T-helper 2 cell (primary cell): ENCODE measurements around the gene EBP.
A peak's percentile ranks its signal among the peaks of the same experiment; 100 is the strongest.
"Not testable (repeated sequence)": the region's sequence is repeated elsewhere in the genome, so short reads cannot be mapped to it uniquely, and the experiment has no call there.

Source experiments
- DNase-seq, 5 experiments: peaks; one replicate each; pipeline versions ENCODE4 v3.0.0 to v3.0.0-alpha.2; 2012 to 2022

The EBP gene

DNA sequence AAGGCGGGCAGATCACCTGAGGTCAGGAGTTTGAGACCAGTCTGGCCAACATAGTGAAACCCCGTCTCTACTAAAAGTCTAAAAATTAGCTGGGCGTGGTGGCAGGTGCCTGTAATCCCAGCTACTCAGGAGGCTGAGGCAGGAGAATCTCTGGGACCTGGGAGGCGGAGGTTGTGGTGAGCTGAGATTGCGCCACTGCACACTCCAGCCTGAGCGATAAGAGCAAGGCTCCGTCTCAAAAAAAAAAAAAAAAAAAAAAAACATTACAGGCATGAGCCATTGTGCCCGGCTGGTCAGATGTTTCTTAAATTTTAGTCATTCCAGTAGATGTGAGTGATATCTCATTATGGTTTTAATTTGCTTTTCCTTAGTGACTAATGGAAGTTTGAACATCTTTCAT is 4.2 kb downstream of the EBP start:
- DNase-seq = not testable (repeated sequence)

- no peak for DNase-seq
These were observed 9.1 kb downstream of the EBP start for GRCh38 chrX:48530736-48531135.

GRCh38 chrX:48531358-48531959 is 9.9 kb downstream of the EBP start:
- peak in 1 of 5 experiments; percentile 57 for DNase-seq

DNA sequence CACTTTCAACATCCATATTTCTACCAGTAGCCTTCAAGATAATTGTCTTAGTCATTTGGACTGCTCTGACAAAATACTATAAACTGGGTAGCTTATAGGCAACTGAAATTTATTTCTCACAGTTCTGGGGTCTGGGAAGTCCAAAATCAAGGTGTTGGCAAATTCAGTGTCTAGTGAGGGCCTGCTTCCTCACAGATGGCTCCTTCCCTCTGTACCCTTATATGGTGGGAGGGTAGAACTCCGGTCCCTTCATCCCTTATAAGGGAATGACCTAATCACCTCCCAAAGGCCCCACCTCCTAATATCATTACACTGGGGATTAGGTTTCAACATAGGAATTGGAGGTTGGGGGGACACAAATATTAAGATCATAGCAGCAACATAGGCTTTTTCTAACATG is 10.6 kb downstream of the EBP start:
- DNase-seq = no peak

DNA sequence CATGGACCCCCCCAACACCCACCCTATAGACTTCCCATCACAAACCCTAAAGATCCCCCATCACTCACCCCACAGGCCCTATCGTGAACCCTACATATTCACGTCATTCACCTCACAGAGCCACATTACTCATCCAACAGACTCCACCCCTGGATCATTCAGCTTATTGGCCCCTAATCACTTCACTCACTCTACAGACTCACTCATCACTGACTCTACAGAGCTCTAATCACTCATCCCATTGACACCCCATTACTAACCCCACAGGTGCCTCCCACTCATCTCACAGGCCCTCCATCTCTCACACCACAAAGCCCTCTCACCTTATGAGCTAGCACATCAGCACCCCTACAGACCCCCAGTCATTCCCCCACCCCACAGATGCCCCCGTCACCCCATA is 11.6 kb downstream of the EBP start:
- DNase-seq = no peak

GRCh38 chrX:48538641-48539344 is 17.2 kb downstream of the EBP start:
- no peak for DNase-seq

- peak; percentile 90 to 98 (median 97) for DNase-seq
These were observed 17.9 kb downstream of the EBP start, which contains the start of gene TBC1D25 for GRCh38 chrX:48539345-48540027. TBC1D25 (plus strand) TSS chrX:48539714; CDS start chrX:48539798, 84 bp downstream.

- peak in 3 of 5 experiments; percentile 14 to 41 (median 23) for DNase-seq
These were observed 18.4 kb downstream of the EBP start for GRCh38 chrX:48540028-48540375.

DNA sequence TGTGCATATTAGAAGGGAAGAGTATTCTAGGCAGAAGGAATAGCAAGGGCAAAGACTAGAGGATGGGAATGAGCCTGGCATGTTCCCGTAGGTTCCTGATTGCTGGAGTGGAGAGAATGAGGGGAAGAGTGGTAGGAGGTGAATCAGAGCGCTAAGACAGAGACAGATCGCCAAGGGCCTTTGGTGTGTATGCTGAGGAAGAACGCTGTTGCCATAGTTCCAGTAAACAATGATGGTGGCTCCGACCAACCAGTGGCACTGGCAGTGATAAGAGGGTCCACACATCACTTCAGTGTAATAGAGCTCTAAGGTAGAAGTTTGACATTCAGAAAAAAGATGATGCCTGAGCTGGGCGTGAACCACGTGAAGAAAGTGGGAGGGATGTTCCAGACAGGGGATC is 18.9 kb downstream of the EBP start:
- no peak for DNase-seq

DNA sequence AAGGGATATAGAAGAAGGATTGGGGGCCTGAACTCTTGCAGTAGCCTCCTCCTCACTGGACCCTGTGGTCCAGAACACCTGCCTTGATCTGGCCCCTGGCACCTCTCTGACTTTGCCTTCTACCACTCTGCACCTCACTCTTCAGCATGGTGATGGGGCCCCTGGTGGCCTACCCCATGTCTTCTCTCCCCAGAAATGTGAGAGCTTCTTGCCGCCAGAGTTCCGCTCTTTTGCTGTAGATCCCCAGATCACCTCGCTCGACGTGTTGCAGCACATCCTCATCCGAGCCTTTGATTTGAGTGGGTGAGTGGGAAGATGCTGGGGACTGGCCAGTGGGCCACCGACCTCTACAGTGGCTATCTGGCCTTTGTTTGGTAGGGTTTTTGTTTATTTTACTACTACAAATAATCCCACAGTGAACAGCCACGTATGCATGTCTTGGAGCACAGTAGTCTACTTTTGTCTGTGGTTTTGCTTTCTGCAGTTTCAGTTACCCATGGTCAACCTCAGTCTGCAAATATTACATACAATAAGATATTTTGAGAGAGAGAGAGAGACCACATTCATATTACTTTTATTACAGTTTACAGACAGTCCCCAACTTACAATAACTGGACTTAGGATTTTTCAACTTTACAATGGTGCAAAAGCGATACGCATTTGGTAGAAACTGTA is 19.7 kb downstream of the EBP start:
- DNase-seq = peak in 1 of 5 experiments; percentile 49

GRCh38 chrX:48548871-48549270 is 27.3 kb downstream of the EBP start:
- no peak for DNase-seq

GRCh38 chrX:48555731-48556325 is 34.2 kb downstream of the EBP start:
- not testable (repeated sequence) for DNase-seq

- no peak for DNase-seq
These were observed 36.7 kb downstream of the EBP start for GRCh38 chrX:48558271-48558670.

GRCh38 chrX:48559636-48560035 is 38.0 kb downstream of the EBP start:
- no peak for DNase-seq

DNA sequence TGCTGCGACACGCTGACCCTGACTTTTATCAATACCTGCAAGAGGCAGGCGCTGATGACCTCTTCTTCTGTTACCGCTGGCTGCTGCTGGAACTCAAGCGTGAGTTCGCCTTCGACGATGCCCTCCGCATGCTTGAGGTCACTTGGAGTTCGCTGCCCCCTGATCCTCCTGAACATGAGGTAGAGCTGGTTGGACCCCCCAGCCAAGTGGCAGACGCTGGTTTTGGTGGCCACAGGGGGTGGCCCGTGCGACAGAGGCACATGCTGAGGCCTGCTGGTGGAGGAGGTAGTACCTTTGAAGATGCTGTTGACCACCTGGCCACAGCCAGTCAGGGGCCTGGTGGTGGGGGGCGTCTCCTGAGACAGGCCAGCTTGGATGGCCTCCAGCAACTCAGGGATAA is 38.4 kb downstream of the EBP start:
- DNase-seq = no peak

GRCh38 chrX:48560681-48561080 is 39.1 kb downstream of the EBP start:
- DNase-seq = no peak

DNA sequence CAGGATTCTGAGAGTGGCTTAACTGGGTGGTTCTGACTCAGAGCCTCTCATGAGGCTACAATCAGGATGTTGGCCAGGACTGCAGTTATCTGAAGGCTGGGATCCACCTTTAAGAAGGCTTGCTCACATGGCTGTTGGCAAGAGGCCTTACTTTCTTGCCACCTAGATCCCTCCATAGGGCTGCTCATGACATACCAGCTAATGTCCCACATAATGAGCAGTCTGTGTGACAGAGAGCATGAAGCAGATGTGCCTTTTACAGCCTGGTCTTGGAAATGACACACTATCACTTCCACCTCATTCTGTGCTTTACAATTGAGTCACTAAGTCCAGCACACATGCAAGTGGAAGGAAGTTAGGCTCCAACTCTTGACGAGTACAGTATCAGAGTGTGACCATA is 48.4 kb downstream of the EBP start:
- DNase-seq = peak in 1 of 5 experiments; percentile 87

- DNase-seq = peak in 1 of 5 experiments; percentile 4
These were observed 52.2 kb downstream of the EBP start for GRCh38 chrX:48573690-48574269.

GRCh38 chrX:48574270-48575266 is 53.0 kb downstream of the EBP start, which contains the start of gene RBM3:
RBM3 (plus strand) TSS chrX:48574484; CDS start chrX:48575181, 697 bp downstream.
- peak; percentile 74 to 98 (median 89) for DNase-seq

- no peak for DNase-seq
These were observed 54.0 kb downstream of the EBP start for GRCh38 chrX:48575642-48576041.

GRCh38 chrX:48576108-48576507 is 54.5 kb downstream of the EBP start:
- DNase-seq = no peak
